Measurements from ENCODE around the gene PIP5K1C.
"Not testable (repeated sequence)": the region's sequence is repeated elsewhere in the genome, so short reads cannot be mapped to it uniquely, and the experiment has no call there.

PIP5K1C gene

DNA sequence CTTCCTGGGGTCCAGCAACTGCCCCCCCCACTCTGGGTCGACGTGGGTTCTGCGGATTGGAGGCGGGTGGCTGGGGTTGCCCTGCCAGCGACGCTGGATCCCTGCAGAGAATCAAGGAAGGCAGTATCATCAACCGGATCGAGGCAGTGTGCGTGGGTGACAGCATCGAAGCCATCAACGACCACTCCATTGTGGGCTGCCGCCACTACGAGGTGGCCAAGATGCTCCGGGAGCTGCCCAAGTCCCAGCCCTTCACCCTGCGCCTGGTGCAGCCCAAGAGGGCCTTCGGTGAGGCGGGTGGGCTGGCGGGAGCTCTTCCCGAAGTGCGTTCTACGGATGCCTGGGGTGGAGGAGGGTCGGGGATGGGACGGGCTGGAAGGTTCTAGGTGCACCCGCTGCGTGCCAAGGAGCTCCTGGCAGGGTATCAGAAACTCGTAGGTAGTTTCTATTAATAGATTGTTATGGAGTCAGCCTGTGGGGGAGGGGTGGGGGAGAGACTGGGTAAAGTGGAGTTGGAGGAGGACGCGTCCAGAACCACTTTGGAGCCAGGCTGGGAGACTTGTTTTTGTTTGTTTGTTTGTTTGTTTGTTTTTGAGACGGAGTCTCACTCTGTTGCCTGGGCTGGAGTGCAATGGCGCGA is 113.4 kb downstream of the PIP5K1C start:
- no peak for DNase-seq (ENCODE audit: low read depth)

DNA sequence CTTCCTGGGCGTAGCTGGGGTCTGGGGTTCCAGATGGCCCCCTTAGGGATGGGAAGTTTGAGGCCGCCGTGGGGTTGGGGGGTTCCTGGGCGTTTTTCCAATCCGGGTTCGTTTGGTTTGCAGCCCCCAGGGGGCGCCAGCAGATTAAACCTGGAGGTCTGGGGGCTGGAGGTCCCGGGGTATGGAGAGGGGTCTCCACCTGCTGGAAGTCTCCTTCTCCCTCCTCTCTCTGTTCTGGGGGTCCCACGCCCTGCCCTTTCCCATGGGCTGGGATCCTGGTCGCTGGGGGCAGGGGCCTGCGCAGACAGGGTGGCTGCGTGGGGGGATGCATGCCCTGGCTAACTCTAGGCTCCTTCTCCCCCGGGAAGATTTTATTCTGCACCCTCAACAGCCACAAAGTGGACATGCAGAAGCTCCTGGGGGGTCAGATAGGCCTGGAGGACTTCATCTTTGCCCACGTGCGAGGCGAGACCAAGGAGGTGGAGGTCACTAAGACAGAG is 114.1 kb downstream of the PIP5K1C start:
- DNase-seq (ENCODE audit: low read depth): no peak

- DNase-seq (ENCODE audit: low read depth): no peak
Observed at GRCh38 chr19:3585301-3586126, 114.8 kb downstream of the PIP5K1C start, which contains the start of gene GIPC3. GIPC3 (plus strand) TSS chr19:3585478; CDS start chr19:3585598, 120 bp downstream.

DNA sequence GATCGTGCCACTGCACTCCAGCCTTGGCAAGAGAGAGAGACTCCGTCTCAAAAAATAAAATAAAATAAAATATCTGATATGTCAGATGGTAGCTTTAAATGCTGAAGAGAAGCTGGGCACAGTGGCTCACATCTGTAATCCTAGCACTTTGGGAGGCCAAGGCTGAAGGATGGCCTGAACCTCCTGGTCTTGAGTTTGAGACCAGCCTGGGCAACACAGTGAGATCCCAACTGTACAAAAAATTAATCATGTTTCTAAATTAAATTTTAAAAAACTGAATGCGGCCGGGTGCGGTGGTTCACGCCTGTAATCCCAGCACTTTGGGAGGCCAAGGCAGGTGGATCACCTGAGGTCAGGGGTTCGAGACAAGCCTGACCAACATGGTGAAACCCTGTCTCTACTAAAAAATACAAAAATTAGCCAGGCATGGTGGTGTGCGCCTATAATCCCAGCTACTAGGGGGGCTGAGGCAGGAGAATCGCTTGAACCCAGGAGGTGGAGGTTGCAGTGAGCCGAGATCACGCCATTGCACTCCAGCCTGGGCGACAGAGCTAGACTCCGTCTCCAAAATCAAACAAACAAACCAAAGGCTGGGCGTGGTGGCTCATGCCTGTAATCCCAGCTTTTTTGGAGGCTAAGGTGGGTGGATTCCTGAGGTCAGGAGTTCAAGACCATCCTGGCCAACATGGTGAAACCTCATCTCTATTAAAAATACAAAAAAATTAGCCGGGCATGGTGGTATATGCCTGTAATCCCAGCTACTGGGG is 116.0 kb downstream of the PIP5K1C start:
- DNase-seq (ENCODE audit: low read depth): not testable (repeated sequence)

GRCh38 chr19:3581792-3582191 is 118.5 kb downstream of the PIP5K1C start:
- not testable (repeated sequence) for DNase-seq (ENCODE audit: low read depth)
